Neuronal stem cell (in vitro differentiated cells): ENCODE results near the gene OSBPL1A.

Experiments
- DNase-seq: peaks from one replicate; pipeline ENCODE4 v3.0.0-alpha.2; 2013; ENCODE audit warnings: low spot score
- H2AFZ ChIP-seq: one replicate; pipeline ENCODE4 v1.6.1; 2013; ENCODE audit warnings: mild to moderate bottlenecking, low read length, inconsistent platforms
- H2AK5ac ChIP-seq: 2 replicates; pipeline ENCODE4 v1.6.1; 2013; ENCODE audit warnings: low read depth, mild to moderate bottlenecking, inconsistent platforms, low read length, moderate library complexity, mixed read lengths
- H2BK120ac ChIP-seq: 2 replicates; pipeline ENCODE4 v1.6.1; 2013; ENCODE audit warnings: low read depth, mild to moderate bottlenecking, inconsistent platforms, low read length, moderate library complexity, mixed read lengths
- H2BK12ac ChIP-seq: one replicate; pipeline ENCODE4 v1.6.1; 2013; ENCODE audit warnings: low read length, inconsistent platforms
- H2BK15ac ChIP-seq: 2 replicates; pipeline ENCODE4 v1.6.1; 2013; ENCODE audit warnings: mild to moderate bottlenecking, low read length, inconsistent platforms, mixed read lengths
- H2BK5ac ChIP-seq: one replicate; pipeline ENCODE4 v1.6.1; 2013; ENCODE audit warnings: inconsistent platforms, mild to moderate bottlenecking, low read length, moderate library complexity
- H3K14ac ChIP-seq: one replicate; pipeline ENCODE4 v1.6.1; 2013; ENCODE audit warnings: low read length, inconsistent platforms
- H3K18ac ChIP-seq: 2 replicates; pipeline ENCODE4 v1.6.1; 2013; ENCODE audit warnings: low read length, inconsistent platforms
- H3K23ac ChIP-seq: 2 replicates; pipeline ENCODE4 v1.6.1; 2013; ENCODE audit warnings: low read depth, mild to moderate bottlenecking, mixed read lengths, low read length, inconsistent platforms; ENCODE audit not compliant: poor library complexity
- H3K27ac ChIP-seq: replicated peaks from 3 replicates; pipeline ENCODE4 v1.5.1; 2013; ENCODE audit warnings: low read length, inconsistent platforms
- H3K27me3 ChIP-seq, 3 experiments: 2 replicates each; pipeline ENCODE4 v1.6.1; 2013; ENCODE audit warnings: low read length in 3 of 3, mild to moderate bottlenecking in 2 of 3, inconsistent platforms in 1 of 3, low read depth in 1 of 3, mixed read lengths in 1 of 3, moderate library complexity in 1 of 3; ENCODE audit not compliant: control insufficient read depth in 3 of 3, insufficient read depth in 3 of 3
- H3K36me3 ChIP-seq, 2 donors: replicated peaks in 1 of 2; 2 replicates each; pipeline ENCODE4 v1.6.1; 2013; ENCODE audit warnings: low read length in 2 of 2; ENCODE audit not compliant: control insufficient read depth in 2 of 2, insufficient read depth in 2 of 2
- H3K4ac ChIP-seq: 2 replicates; pipeline ENCODE4 v1.6.1; 2013; ENCODE audit warnings: inconsistent platforms, mild to moderate bottlenecking, low read length, moderate library complexity
- H3K4me1 ChIP-seq, 2 donors: 1 replicate in 1 of 2; 2 replicates in 1 of 2; pipeline ENCODE4 v1.6.1; 2013; ENCODE audit warnings: low read length in 2 of 2, low read depth in 1 of 2; ENCODE audit not compliant: control insufficient read depth in 2 of 2, insufficient read depth in 1 of 2
- H3K4me2 ChIP-seq: one replicate; pipeline ENCODE4 v1.6.1; 2013; ENCODE audit warnings: mild to moderate bottlenecking, low read length, inconsistent platforms; ENCODE audit not compliant: insufficient read depth, poor library complexity, severe bottlenecking
- H3K4me3 ChIP-seq, 2 donors: 2 replicates each; pipeline ENCODE4 v1.5.1; 2013; ENCODE audit warnings: low read length in 2 of 2, mild to moderate bottlenecking in 2 of 2, inconsistent platforms in 1 of 2, moderate library complexity in 1 of 2
- H3K79me1 ChIP-seq: one replicate; pipeline ENCODE4 v1.6.1; 2013; ENCODE audit warnings: low read depth, mild to moderate bottlenecking, inconsistent platforms, low read length, moderate library complexity
- H3K9ac ChIP-seq: one replicate; pipeline ENCODE4 v1.6.1; 2013; ENCODE audit warnings: mild to moderate bottlenecking, low read depth, low read length, inconsistent platforms; ENCODE audit not compliant: poor library complexity
- H3K9me3 ChIP-seq, 2 donors: replicated peaks in 1 of 2; 2 replicates each; pipeline versions ENCODE3 to v1.6.1; 2013; ENCODE audit warnings: low read length in 2 of 2, mild to moderate bottlenecking in 2 of 2, inconsistent platforms in 1 of 2, low read depth in 1 of 2, mixed read lengths in 1 of 2, moderate library complexity in 1 of 2; ENCODE audit not compliant: control insufficient read depth in 2 of 2, insufficient read depth in 1 of 2
- H4K8ac ChIP-seq: one replicate; pipeline ENCODE4 v1.6.1; 2013; ENCODE audit warnings: low read depth, mild to moderate bottlenecking, inconsistent platforms, low read length, moderate library complexity
- H4K91ac ChIP-seq: one replicate; pipeline ENCODE4 v1.6.1; 2013; ENCODE audit warnings: low read length, low read depth, mild to moderate bottlenecking, inconsistent platforms; ENCODE audit not compliant: poor library complexity
- WGBS, 2 donors: extraction: QIAGEN DNeasy Blood & Tissue Kit; methylation state at CpG; one replicate each; pipeline ENCODE4 v1.1.7; 2013; ENCODE audit warnings: missing lambda C conversion rate in 2 of 2, mixed read lengths in 1 of 2; ENCODE audit not compliant: insufficient read length in 2 of 2, insufficient replicate concordance in 1 of 2; ENCODE audit errors: extremely low coverage in 2 of 2; 5-methylcytosine and 5-hydroxymethylcytosine counted together

The OSBPL1A gene

GRCh38 chr18:24372279-24372872, 25.2 kb downstream of the OSBPL1A start:
- H3K18ac ChIP-seq: no peak overlapping the region
- no peak overlapping the region for H3K4me2 ChIP-seq
- H3K4me3 ChIP-seq: no peak overlapping the region
- no peak overlapping the region for H2BK12ac ChIP-seq
- no peak for DNase-seq
- no peak overlapping the region for H3K9ac ChIP-seq
- H4K91ac ChIP-seq: no peak overlapping the region
- no peak overlapping the region for H3K27ac ChIP-seq
- no peak overlapping the region for H3K4ac ChIP-seq
- H3K27me3 ChIP-seq: no peaks in the 10 kb centered on the region
- H2AK5ac ChIP-seq: no peak overlapping the region
- no peaks in the 10 kb centered on the region for H3K79me1 ChIP-seq
- H4K8ac ChIP-seq: no peak overlapping the region
- H3K4me1 ChIP-seq: no peaks in the 10 kb centered on the region
- H3K14ac ChIP-seq: no peak overlapping the region
- no peak overlapping the region for H2BK15ac ChIP-seq
- peaks cover 10 to 86% of the 10 kb centered on the region in 2 donors for H3K36me3 ChIP-seq
- H2AFZ ChIP-seq: no peak overlapping the region
- H3K9me3 ChIP-seq: no peaks in the 10 kb centered on the region
- H2BK120ac ChIP-seq: no peak overlapping the region
- no CpG with 5 or more reads among the region's 5 CpGs for WGBS, 2 donors
- H3K23ac ChIP-seq: no peak overlapping the region
- H2BK5ac ChIP-seq: no peak overlapping the region

GRCh38 chr18:24370120-24370519, 27.5 kb downstream of the OSBPL1A start:
- Histone ChIP-seq H3K18ac (no peak overlapping the region), H3K4me2 (no peak overlapping the region), H2AK5ac (no peak overlapping the region), H3K4ac (no peak overlapping the region), H3K14ac (no peak overlapping the region), H3K23ac (no peak overlapping the region), H2BK5ac (no peak overlapping the region), H2BK15ac (no peak overlapping the region), H2BK120ac (no peak overlapping the region), H2BK12ac (no peak overlapping the region), H3K9me3 (no peaks in the 10 kb centered on the region), H3K27ac (no peak overlapping the region), H3K36me3 (peaks cover 13 to 92% of the 10 kb centered on the region in 2 donors), H3K27me3 (no peaks in the 10 kb centered on the region), H3K4me1 (no peaks in the 10 kb centered on the region), H4K91ac (no peak overlapping the region), H2AFZ (no peak overlapping the region), H3K4me3 (no peak overlapping the region), H4K8ac (no peak overlapping the region), H3K9ac (no peak overlapping the region), H3K79me1 (no peaks in the 10 kb centered on the region)
- DNase-seq: no peak
- no CpG with 5 or more reads among the region's 4 CpGs for WGBS, 2 donors

DNA sequence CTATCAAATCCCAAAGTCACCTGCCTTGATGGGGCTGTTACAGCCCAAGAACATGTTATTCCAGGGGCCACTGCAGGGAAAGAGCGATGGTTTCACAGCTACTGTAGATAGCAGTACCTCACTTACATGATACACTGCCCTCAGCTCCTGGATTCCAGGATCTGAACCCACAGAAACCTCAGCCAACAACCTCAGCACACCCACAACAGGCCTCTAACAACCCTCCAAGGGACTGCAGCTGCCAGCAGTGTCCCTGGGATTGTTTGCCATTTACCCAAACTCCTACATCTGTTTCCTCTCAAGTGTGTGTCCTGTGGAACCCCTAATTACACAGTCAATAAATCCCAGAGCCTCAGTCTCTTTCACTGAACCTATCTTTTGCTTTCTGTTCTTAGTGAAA, 28.2 kb downstream of the OSBPL1A start:
- no peaks in the 10 kb centered on the region for H3K4me1 ChIP-seq
- H3K4ac ChIP-seq: no peak overlapping the region
- no peak overlapping the region for H3K4me3 ChIP-seq
- H2AK5ac ChIP-seq: no peak overlapping the region
- no peak overlapping the region for H3K14ac ChIP-seq
- H3K4me2 ChIP-seq: no peak overlapping the region
- H2BK12ac ChIP-seq: no peak overlapping the region
- H4K8ac ChIP-seq: no peak overlapping the region
- H3K79me1 ChIP-seq: no peaks in the 10 kb centered on the region
- no CpG with 5 or more reads among the region's 1 CpG for WGBS, 2 donors
- H3K18ac ChIP-seq: no peak overlapping the region
- H3K27ac ChIP-seq: no peak overlapping the region
- no peaks in the 10 kb centered on the region for H3K27me3 ChIP-seq
- no peaks in the 10 kb centered on the region for H3K9me3 ChIP-seq
- no peak overlapping the region for H3K9ac ChIP-seq
- H2BK120ac ChIP-seq: no peak overlapping the region
- DNase-seq: no peak
- no peak overlapping the region for H3K23ac ChIP-seq
- no peak overlapping the region for H2AFZ ChIP-seq
- H4K91ac ChIP-seq: no peak overlapping the region
- peaks cover 11 to 91% of the 10 kb centered on the region in 2 donors for H3K36me3 ChIP-seq
- no peak overlapping the region for H2BK15ac ChIP-seq
- H2BK5ac ChIP-seq: no peak overlapping the region

DNA sequence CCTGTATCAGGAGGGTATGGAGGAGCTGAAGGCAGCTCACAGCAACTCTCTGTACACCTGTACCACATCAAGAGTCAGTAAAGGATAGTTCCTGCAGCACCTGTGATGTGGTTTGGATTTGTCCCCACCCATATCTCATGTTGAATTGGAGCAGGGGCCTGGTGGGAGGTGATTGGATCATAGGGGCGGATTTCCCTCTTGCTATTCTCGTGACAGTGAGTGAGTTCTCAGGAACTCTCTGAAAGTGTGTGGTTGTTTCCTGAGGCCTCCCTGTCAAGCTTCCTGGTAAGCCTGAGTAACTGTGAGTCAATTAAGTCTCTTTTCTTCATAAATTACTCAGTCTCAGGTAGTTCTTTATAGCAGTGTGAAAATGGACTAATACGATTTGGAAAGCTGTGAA, 28.9 kb downstream of the OSBPL1A start:
- Histone ChIP-seq H3K79me1 (no peaks in the 10 kb centered on the region), H3K18ac (no peak overlapping the region), H3K9me3 (no peaks in the 10 kb centered on the region), H2AK5ac (no peak overlapping the region), H3K23ac (no peak overlapping the region), H3K14ac (no peak overlapping the region), H3K36me3 (peaks cover 10 to 91% of the 10 kb centered on the region in 2 donors), H4K91ac (no peak overlapping the region), H3K4ac (no peak overlapping the region), H3K9ac (no peak overlapping the region), H2BK15ac (no peak overlapping the region), H2BK5ac (no peak overlapping the region), H3K4me3 (no peak overlapping the region), H3K27me3 (no peaks in the 10 kb centered on the region), H3K4me1 (no peaks in the 10 kb centered on the region), H4K8ac (no peak overlapping the region), H3K4me2 (no peak overlapping the region), H3K27ac (no peak overlapping the region), H2BK12ac (no peak overlapping the region), H2AFZ (no peak overlapping the region), H2BK120ac (no peak overlapping the region)
- no peak for DNase-seq
- WGBS, 2 donors: no CpG with 5 or more reads among the region's 3 CpGs
